Measurements from ENCODE around the gene RIOK1.

Gene RIOK1

DNA sequence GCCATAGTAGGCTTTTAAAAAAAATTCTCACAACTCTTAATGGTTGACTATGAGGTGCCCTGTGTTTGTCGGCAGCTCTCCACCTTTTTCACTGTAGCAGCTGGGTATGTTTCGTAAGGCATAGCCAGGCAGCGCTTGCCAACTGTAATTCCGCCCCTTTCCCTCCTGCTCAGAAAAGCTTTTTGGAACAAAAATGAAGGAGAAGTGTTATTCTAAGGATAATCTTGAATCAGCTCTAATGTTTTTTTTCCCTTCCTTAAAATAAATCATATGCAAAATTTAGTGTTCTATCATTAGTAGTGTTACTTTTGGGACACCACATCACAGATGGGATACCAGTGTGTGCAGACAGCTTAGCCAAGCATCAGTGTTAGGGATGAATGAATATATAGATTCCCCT is 21.2 kb downstream of the RIOK1 start:
- no peak for DNase-seq

DNA sequence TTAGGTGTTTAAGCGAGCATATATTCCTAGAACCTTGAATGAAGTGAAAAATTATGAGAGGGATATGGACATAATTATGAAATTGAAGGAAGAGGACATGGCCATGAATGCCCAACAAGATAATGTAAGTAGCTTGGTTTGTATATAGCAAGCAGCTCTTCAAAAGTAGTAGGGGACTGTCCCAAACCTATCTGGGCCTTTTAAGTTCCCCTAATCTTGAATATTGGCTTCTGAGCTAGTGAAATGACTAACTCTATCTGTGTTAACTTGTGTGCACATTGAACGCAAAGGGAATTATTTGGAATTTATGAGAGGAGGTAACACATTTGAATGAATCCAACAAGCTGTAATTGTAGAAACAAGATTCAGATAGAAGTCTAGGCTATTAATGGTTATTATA is 21.7 kb downstream of the RIOK1 start:
- no peak for DNase-seq

DNA sequence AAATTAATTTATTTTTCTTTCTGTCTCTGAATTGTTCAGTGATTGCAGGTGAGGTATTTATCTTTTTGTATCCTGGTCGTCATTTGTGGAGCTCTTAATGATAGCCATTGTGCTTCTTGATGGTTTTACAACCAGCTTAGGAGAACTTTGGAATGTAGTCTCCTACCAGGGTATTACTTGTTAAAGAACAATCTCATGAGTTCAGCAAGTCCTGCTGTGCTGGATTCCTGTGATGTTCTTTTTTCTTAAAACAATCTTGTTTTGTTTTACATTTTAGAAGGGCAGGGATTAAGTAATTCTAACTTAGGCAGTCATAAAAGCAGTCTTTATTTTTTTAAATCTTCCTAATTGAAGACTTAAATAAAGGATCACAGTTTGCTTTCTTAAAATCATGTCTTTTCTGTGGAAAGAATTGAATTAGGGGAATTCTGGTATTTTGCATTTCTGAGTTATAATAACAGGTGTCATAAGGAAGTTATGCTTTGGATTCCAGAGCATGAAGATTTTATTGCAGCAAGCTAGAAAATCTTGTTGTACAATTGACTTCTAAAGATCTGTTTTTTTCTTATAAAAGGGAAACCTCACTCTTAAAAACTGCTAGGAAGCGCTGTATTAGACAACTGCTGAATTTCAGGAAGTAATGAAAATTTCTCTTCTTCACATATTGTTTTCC is 23.7 kb downstream of the RIOK1 start:
- no peak for DNase-seq

DNA sequence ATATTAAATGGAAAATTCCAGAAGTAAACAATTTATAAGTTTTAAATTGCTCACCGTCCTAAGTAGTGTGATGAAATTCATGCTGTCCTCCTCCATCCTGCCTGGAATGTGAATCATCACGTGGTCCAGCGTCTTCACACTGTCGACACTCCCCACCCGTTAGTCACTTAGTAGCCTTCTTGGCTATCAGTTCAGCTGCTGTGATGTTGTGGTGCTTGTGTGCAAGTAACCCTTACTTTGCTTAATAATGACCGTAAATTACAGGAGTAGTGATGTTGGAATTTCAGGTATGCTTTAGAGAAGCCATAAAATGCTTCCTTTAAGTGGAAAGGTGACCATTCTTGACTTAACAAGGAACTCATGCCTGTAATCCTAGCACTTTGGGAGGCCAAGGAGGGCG is 25.2 kb downstream of the RIOK1 start:
- no peak for DNase-seq

DNA sequence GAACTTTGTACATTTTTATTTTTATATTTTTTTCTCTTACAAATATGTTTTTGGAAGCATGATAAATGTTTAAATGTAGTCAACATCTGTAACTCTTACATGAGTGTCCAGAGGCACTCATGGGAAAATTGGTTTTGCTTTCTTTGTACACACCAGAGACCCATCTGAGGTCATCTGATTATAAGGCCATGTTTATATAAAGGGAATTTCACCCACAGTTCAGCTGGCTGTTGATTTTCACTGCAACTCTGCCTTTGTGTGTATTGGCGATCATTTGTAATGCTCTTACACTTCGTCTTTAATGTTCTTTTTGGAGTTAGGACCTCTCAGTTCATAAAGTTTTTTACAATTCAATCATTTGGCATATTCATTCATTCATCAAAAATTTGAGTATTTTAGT is 28.1 kb downstream of the RIOK1 start:
- DNase-seq, result no peak

DNA sequence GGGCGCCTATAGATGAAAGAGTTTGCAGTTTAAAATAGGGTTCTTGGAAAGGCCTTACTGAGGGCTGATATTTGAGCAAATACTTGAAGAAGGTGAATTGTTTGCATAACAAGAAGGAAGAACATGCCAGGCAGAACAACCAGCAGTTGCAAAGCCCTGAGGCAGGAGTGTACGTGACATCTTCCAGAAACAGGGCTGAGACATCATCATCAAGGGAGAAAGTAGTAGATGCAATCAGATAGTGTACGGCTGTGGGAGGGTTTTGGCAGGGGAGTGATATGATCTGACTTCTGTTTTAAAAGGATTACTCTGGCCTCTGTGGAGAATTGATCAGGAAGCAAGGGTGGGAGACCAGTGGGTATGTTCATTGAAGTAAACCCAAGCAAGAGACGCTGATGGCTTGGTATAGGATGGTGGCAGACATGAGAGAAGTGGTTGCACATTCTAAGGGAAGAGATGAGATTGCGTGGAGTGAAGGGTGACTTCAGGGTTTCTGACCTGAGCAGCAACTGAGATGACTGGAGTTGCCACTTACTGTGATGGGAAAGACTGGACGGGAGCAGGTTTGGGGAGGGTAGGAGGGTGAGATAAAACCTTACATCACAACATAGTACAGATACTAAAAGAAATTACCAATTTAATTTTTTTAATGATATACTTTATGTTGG is 28.8 kb downstream of the RIOK1 start:
- no peak for DNase-seq

DNA sequence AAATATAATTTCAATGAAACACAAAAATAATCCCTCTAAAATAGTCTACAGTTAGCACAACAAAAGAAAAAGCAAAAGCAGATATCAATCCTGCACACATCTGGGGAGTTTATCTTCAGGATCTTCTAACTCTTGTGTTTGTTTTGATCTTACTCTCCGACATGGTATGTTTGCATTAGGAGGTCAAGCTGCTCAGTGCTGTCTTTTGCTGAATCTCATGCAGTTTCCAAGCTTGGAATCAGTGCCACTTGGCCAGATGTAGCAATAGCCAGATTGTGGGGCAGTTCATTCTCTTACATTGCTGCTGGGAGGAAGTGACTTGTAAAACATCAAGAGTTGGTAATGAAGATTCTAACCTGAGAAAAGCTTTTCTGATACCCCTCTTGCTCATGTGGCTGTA is 29.5 kb downstream of the RIOK1 start:
- no peak for DNase-seq

DNA sequence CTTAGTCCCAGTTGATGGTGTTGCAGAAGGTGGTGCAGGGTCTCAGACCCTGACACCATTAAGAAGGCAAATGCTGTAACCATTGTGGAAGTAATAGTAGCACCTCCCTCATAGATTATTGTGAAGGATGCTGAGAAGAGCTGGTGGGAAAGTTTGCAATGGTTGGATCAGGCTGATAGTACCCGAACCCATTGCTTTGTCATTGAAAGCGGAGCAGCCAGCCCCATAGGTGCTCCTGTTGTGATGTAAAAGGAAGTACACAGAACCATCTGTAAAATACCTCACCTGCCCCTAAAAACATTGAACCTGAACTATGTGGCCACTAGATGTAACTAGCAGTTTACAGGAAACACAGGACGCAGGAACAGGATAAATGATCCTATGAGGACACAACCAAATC is 31.5 kb downstream of the RIOK1 start:
- DNase-seq, result no peak

DNA sequence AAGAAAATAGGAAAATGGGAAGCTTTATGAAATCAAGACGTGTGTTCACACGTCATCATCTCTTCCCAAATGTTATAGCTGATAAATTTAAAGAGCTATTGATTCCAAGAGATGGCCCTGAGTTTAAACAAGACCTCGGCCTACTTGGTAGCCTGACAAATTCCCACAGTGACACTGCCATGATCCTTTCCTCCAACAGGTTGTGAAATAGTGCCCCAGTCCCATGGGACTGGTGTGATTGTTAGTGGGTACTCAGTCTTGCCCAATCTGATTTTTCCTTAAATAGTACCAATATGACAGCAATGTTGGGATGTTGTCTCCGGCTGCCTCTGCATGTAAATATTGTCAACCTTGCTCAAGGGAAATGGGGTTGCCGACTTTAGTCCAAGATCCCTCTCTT is 34.5 kb downstream of the RIOK1 start:
- DNase-seq, result no peak

DNA sequence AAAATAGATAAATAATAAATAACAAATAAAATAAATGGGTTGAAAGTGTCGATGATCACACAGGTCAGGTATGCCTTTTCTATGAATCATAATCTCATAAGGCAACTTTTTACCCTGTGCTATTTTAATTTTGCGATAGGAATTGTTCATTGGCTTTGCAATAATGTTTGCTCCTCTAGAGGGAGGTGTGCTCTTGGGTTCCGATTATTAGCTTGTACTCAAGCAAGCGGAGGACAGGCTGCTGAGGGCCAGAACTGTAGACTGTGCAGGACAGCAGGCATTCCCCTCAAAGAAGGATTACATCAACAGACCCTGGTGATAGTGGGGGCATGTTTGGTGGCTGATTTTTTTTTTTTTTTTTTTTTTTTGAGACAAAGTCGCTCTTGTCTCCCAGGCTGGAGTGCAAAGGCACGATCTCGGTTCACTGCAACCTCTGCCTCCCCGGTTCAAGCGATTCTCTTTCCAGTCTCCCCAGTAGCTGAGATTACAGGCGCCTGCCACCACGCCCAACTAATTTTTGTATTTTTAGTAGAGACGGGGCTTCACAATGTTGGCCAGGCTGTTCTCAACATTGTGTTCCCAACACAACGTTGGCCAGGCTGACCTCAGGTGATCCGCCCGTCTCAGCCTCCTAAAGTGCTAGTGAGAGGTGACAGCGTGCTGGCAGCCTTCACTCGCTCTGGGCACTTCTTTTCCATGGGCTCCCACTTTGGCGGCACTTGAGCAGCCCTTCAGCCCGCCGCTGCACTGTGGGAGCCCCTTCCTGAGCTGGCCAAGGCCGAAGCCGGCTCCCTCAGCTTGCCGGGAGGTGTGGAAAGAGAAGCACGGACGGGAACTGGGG is 35.6 kb downstream of the RIOK1 start:
- DNase-seq, result peak; percentile 67

DNA sequence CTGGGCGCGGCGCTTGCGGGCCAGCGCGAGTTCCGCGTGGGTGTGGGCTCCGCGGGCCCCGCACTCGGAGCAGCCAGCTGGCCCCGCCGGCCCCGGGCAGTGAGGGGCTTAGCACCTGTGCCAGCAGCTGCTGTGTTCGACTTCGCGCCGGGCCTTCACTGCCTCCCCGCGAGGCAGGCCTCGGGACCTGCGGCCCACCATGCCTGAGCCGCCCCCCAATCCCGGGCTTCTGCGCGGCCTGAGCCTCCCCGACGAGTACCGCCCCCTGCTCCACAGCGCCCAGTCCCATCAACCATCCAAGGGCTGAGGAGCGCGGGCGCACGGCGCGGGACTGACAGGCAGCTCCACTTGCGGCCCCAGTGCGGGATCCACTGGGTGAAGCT is 36.2 kb downstream of the RIOK1 start:
- no peak for DNase-seq

DNA sequence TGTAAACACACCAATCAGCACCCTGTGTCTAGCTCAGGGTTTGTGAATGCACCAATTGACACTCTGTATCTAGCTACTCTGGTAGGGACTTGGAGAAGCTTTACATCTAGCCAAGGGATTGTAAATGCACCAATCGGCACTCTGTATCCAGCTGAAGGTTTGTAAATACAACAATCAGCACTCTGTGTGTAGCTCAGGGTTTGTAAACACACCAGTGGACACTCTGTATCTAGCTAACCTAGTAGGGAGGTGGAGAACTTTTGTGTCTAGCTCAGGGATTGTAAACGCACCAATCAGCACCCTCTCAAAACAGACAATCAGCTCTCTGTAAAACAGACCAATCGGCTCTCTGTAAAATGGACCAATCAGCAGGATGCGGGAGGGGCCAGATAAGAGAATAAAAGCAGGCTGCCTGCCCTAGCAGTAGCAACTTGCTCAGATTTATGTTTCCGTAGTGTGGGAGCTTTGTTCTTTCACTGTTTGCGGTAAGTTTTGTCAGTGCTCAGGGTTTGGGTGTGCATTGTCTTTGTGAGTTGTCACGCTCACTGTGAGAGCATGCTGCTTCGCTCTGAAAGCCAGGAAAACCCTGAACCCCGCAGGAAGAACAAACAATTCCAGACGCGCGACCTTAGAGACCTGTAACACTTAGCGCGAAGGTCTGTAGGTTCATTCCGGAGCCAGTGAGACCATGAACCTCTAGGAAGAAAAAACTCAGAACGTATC is 37.0 kb downstream of the RIOK1 start:
- peak; percentile 14 for DNase-seq

DNA sequence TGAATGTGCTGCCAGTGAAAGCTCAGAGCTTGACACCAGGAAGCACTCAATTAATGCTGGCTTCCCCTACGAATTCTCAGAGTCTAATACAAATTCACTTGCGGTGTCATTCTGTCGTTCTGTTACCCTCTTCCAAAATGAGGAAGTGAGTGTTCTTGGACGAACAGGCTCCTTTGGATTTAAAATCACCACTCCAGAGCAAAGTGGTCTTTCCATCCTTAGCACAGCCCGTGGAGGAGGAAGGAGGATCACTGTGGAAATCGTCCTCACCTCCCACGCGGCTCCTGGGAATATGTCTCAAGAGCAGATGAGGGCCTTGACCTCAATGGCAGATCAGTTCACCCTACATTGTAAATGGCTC is 41.7 kb downstream of the RIOK1 start:
- peak; percentile 42 for DNase-seq

DNA sequence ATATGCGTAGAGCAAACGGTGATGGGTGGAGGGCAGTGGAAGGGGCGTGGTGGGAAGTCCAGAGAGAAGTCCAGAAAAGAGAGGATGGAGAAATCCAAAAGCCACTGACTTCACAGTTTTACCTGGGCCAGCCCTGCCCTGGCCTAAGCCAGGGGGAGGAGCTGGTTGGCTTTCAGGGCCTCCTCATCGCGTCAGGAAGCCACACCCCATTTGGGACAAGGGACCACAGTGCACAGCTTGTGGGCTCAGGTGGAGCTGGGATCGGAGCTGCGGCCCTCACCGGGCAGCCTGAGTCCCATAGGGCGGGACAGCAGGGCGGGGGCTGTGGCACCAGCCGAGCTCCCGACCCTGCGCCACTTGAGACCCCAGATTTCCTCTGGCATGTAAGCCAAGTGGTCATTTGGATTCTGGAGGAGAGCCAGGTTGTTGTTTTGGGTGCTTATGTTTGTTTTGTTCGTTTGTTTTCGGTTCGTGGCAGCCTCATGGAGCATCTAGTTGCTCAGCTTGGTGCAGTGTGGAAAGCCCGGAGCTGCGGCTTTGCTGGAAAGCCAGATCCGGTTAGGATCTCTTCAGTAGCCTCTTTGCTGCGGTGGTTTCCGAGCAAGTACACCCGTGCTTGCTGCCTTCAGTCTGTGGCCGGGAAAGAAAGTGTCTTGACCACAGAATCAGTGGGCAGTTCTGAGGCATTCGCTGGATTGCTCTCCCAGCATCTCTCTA is 42.2 kb downstream of the RIOK1 start:
- no peak for DNase-seq

DNA sequence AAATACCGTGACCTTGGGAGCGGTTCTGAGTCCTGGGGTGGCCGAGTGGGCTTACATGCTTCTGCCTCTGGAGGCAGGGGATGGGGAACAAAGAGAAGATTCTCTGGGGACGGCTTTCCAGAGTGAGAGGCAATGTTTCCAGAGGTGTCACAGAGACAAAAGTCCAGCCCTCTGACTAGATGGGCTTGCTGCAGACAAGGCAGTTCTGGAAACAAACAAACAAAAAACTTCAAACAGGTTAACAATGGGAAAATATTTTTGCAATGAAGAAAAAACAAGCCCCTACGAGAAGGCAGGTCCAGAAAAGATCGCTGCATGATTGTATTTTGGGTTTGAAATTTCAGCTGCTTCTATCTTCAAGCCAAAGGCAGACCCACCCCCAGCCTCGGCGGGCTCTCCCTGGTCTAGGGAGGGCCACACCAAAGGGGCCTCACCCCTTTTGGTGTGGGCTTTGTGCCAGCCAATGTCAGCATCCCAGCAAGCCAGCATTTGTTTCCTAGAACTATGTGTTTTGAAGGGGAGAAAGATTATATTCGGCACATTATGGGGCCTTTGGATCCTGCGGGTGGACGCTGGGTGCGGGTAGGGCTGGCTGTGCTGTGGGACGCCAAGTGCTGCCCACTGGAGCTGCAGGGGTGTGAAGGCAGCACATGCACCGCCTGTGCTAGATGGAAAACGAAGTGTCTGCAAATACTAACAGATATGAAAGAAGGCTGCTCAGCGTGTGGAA is 42.9 kb downstream of the RIOK1 start:
- DNase-seq, result no peak

DNA sequence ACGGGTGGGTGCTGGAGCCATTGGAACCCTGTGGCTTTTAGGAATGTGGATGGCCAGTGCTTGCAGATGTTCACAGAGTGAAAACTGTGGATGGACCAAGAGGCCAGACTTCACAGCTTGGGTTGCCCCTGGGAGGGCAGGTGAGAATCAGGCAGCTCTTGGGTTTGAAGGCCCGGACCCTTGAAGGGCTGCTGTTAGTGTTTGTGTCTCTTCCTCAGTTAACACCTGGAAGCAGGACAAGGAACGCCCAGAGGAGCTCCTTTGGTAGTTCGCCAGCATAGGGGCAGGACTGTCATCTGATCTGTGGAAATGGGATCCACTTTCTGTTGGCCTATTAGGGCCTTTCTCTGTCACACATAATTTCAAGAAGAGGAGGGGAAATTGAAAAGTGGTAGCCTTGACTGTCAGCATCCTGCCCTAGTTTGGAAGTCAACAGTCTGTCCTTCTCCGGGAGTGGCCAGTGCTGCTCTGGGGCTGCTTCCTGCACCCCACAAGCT is 43.6 kb downstream of the RIOK1 start:
- no peak for DNase-seq

DNA sequence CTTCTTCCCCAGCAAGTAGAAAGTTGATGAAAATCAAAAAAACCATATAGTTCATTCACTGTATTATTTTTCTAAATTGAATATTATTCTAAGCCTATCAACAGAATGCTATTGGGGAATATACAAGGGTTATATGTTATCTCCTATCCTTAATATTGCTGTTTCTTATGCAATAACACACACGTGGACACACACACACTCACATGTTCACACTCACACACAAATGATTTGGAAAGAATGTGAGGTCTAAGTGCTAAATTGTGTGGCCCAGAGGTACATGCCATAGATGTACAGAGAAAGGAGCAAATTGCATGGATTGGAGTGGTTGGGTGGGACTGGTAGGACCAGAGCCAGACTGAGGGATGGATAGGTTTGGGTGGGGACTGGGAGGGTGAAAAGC is 45.1 kb downstream of the RIOK1 start:
- no peak for DNase-seq

DNA sequence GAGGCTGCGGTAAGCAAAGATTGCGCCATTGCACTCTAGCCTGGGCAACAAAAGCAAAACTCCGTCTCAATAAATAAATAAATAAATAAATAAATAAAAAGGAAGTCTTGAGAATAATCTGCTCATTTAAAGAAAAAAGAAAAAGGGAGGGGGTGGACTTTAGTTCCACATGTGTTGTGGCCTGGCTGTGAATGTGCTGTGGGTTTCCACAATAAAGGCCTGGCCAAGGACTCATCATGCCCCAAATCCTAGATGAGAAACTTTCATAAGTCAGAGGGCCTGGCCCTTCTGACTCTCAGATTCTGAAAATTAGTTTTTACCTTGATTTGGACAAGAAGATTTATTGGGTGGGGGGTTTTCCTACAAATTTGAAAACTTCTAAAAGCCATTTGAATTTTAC is 48.4 kb downstream of the RIOK1 start:
- DNase-seq, result no peak

DNA sequence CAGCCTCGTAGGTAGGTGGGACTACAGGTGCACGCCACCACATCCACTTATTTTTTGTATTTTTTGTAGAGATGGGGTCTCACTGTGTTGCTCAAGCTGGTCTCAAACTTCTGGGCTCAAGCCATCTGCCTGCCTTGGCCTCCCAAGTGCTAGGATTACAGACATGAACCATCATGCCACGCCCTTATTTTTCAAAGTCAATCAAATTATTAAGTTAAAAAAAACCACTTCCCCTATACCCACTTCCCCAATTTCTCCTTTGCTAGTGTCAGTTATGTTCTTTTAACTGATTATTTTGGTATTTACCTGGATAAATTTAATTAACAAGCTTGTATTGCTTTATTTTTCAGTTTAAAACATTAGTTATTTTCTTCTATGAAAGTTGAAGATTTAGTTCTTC is 49.6 kb downstream of the RIOK1 start:
- peak; percentile 48 for DNase-seq

DNA sequence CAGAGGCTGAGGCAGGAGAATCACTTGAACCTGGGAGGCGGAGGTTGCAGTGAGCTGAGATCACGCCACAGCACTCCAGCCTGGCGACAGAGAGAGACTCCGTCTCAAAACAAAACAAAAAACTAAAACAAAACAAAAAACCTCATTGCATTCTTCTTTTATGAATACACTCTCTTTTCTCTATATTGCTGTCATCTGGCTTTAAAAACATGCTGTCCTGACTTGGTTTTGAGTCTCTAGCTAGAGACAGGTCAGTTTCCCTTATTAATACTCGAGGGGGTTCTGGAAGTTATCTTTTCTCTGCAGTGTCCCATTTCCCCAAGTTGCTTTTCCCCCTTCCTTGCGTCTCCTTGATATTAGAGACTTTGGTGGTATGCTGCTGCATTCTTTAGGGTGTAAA is 50.9 kb downstream of the RIOK1 start:
- no peak for DNase-seq

DNA sequence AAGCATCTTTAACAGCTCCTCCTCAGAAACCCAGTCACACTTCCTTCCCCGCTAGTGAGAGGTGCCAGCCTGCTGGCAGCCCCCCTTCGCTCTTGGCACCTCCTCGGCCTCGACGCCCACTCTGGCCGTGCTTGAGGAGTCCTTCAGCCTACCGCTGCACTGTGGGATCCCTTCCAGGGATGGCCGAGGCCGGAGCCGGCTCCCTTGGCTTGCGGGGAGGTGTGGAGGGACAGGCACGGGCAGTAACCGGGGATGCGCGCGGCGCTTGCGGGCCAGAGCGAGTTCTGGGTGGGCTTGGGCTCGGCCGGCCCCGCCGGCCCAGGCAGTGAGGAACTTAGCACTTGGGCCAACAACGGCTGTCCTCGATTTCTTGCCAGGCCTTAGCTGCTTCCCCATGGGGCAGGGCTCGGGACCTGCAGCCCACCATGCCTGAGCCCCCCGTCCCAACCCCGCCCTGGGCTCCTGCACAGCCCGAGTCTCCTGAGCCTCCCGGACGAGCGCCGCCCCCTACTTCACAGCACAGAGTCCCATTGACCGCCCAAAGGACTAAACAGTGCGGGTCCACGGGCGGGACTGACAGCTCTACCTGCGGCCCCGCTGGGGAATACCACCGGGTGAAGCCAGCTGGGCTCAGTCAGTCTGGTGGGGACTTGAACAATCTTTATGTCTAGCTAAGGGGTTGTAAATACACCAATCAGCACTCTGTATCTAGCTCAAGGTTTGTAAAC is 51.6 kb downstream of the RIOK1 start:
- DNase-seq, result no peak

Data from OCI-M1 (cell line).